HepG2 (cell line): Measurements from ENCODE around the gene PIP4K2B. TPM values are rescaled to one million over a fixed set of nuclear protein-coding genes. Genes with fewer than 3 reads are reported as not detected.

Source experiments
- ATF5 ChIP-seq: sonication (generic); formaldehyde crosslinking; IDR thresholded peaks from 2 replicates; pipeline ENCODE4 v1.4.0; 2020; ENCODE audit warnings: mild to moderate bottlenecking, low read depth, missing genetic modification reagents
- FOXP4 ChIP-seq: sonication (generic); formaldehyde crosslinking; IDR thresholded peaks from 2 replicates; pipeline ENCODE4 v1.4.0; 2020; ENCODE audit warnings: missing genetic modification reagents
- GATAD2A ChIP-seq: IDR thresholded peaks from 2 replicates; pipeline ENCODE4 v1.6.1; 2016
- KAT7 ChIP-seq: IDR thresholded peaks from 2 replicates; pipeline ENCODE4 v1.6.1; 2018; ENCODE audit warnings: borderline replicate concordance, missing compliant biosample characterization
- NAIF1 ChIP-seq: sonication (generic); formaldehyde crosslinking; IDR thresholded peaks from 2 replicates; pipeline ENCODE4 v1.5.0; 2020; ENCODE audit warnings: mild to moderate bottlenecking, missing genetic modification reagents, borderline replicate concordance
- NBN ChIP-seq: fragments of 450-650 bp; conservative IDR thresholded peaks from 2 replicates; pipeline ENCODE4 v1.6.1; 2017
- POGZ ChIP-seq: sonication (generic); formaldehyde crosslinking; IDR thresholded peaks from 2 replicates; pipeline ENCODE4 v1.4.0; 2020; ENCODE audit warnings: mild to moderate bottlenecking, missing genetic modification reagents
- POLR2G ChIP-seq: fragments of 200-400 bp; formaldehyde crosslinking; IDR thresholded peaks from 2 replicates; pipeline ENCODE4 v1.6.1; 2018; ENCODE audit warnings: mild to moderate bottlenecking, low read depth, low read length, moderate library complexity
- RFX1 ChIP-seq: fragments of 450-650 bp; IDR thresholded peaks from 2 replicates; pipeline ENCODE4 v1.6.1; 2017
- TRIM22 ChIP-seq: fragments of 450-650 bp; IDR thresholded peaks from 2 replicates; pipeline ENCODE4 v1.6.1; 2017
- ZBTB7A ChIP-seq: sonication (generic); formaldehyde crosslinking; IDR thresholded peaks from 2 replicates; pipeline ENCODE4 v1.8.0; 2022; ENCODE audit warnings: mild to moderate bottlenecking, missing genetic modification reagents
- ZFYVE20 ChIP-seq: sonication (generic); formaldehyde crosslinking; IDR thresholded peaks from 2 replicates; pipeline ENCODE4 v1.8.0; 2023; ENCODE audit warnings: low read depth, mild to moderate bottlenecking, moderate library complexity, missing genetic modification reagents, borderline replicate concordance
- ZNF234 ChIP-seq: sonication (generic); formaldehyde crosslinking; conservative IDR thresholded peaks from 2 replicates; pipeline ENCODE4 v1.5.1; 2020; ENCODE audit warnings: mild to moderate bottlenecking, missing genetic modification reagents
- ZNF34 ChIP-seq: sonication (generic); formaldehyde crosslinking; IDR thresholded peaks from 2 replicates; pipeline ENCODE4 v1.4.0; 2020; ENCODE audit warnings: mild to moderate bottlenecking, missing genetic modification reagents, borderline replicate concordance
- ZNF350 ChIP-seq: sonication (generic); formaldehyde crosslinking; IDR thresholded peaks from 2 replicates; pipeline ENCODE4 v1.4.0; 2020; ENCODE audit warnings: mild to moderate bottlenecking, low read depth, missing genetic modification reagents, borderline replicate concordance
- ZNF557 ChIP-seq: sonication (generic); formaldehyde crosslinking; IDR thresholded peaks from 2 replicates; pipeline ENCODE4 v1.4.0; 2020; ENCODE audit warnings: missing genetic modification reagents
- ZNF576 ChIP-seq: sonication (generic); formaldehyde crosslinking; IDR thresholded peaks from 2 replicates; pipeline ENCODE4 v1.4.0; 2020; ENCODE audit warnings: mild to moderate bottlenecking, missing genetic modification reagents
- ZNF598 ChIP-seq: sonication (generic); formaldehyde crosslinking; IDR thresholded peaks from 2 replicates; pipeline ENCODE4 v1.5.1; 2020; ENCODE audit warnings: mild to moderate bottlenecking, missing genetic modification reagents, borderline replicate concordance
- ZNF782 ChIP-seq: sonication (generic); formaldehyde crosslinking; IDR thresholded peaks from 2 replicates; pipeline ENCODE4 v1.4.0; 2020; ENCODE audit warnings: missing genetic modification reagents, mild to moderate bottlenecking, borderline replicate concordance
- polyA plus RNA-seq, 8 experiments: library from polyadenylated mRNA; depleted of rRNA in 3 of 8; stranded (reverse) in 7 of 8; unstranded in 1 of 8; fragments of >200 nt; fragmentation: Illumina TruSeq in 4 of 8; extraction: Trizol in 4 of 8; gene quantifications; 2 replicates each; pipeline versions ENCODE4 v1.2.1 to v1.2.3, GENCODE V29; 2011 to 2016; ENCODE audit warnings: low read depth in 4 of 8, missing spikeins in 1 of 8, mixed read lengths in 1 of 8; ENCODE audit not compliant: insufficient read depth in 1 of 8
- total RNA-seq, 5 experiments: library from RNA; depleted of rRNA; stranded (reverse); fragments of >200 nt; fragmentation: Illumina TruSeq; extraction: Trizol; gene quantifications; 2 replicates each; pipeline ENCODE4 v1.2.3, GENCODE V29; 2016; ENCODE audit warnings: low read depth in 1 of 5
- TF ChIP-seq, protein P1 (sequence below): sonication (generic); formaldehyde crosslinking; IDR thresholded peaks from 2 replicates; pipeline ENCODE4 v1.4.0; 2020; ENCODE audit warnings: missing genetic modification reagents
- TF ChIP-seq, protein P2 (sequence below): sonication (generic); formaldehyde crosslinking; IDR thresholded peaks from 2 replicates; pipeline ENCODE4 v1.5.1; 2020; ENCODE audit warnings: missing genetic modification reagents, mild to moderate bottlenecking, borderline replicate concordance

The PIP4K2B gene
- total and polyA plus RNA-seq, 2 of the 13 experiments (the other 11 are each of a cell fraction or from before 2014, with no cell fraction given), result 20.4 to 54.0 TPM

GRCh38 chr17:38730526-38731379, 68.6 kb downstream of the PIP4K2B start (continued):
- TF ChIP-seq FOXP4, result peak; percentile 37; the same call in 1 of the 2 replicates
- TF ChIP-seq ZNF576, result peak; percentile 76; the same call in 1 of the 2 replicates
- TF ChIP-seq ZNF782 (CRISPR knock-in tag), result no peak; the same call in 1 of the 2 replicates
- no peak for TF ChIP-seq POGZ
- TF ChIP-seq ATF5, result 0 out of 2 replicates have a peak, but pooled peaks have one; percentile 20
- peak; percentile 81 for TF ChIP-seq POLR2G
- TF ChIP-seq, protein P1, sequence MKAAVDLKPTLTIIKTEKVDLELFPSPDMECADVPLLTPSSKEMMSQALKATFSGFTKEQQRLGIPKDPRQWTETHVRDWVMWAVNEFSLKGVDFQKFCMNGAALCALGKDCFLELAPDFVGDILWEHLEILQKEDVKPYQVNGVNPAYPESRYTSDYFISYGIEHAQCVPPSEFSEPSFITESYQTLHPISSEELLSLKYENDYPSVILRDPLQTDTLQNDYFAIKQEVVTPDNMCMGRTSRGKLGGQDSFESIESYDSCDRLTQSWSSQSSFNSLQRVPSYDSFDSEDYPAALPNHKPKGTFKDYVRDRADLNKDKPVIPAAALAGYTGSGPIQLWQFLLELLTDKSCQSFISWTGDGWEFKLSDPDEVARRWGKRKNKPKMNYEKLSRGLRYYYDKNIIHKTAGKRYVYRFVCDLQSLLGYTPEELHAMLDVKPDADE, result no peak
- no peak for TF ChIP-seq TRIM22
- no peak for TF ChIP-seq ZNF34
- no peak for TF ChIP-seq ZNF557 (CRISPR knock-in tag)
- peak; percentile 86 for TF ChIP-seq ZNF598
- 0 out of 2 replicates have a peak, but pooled peaks have one; percentile 49 for TF ChIP-seq ZNF234 (CRISPR knock-in tag)
- TF ChIP-seq ZNF350 (CRISPR knock-in tag), result peak; percentile 76
- peak; percentile 85; the same call in 1 of the 2 replicates for TF ChIP-seq ZBTB7A (CRISPR knock-in tag)
- TF ChIP-seq KAT7 (CRISPR knock-in tag), result peak; percentile 92; the same call in 1 of the 2 replicates
- 0 out of 2 replicates have a peak, but pooled peaks have one; percentile 35 for TF ChIP-seq NAIF1 (CRISPR knock-in tag)
- TF ChIP-seq, protein P2, sequence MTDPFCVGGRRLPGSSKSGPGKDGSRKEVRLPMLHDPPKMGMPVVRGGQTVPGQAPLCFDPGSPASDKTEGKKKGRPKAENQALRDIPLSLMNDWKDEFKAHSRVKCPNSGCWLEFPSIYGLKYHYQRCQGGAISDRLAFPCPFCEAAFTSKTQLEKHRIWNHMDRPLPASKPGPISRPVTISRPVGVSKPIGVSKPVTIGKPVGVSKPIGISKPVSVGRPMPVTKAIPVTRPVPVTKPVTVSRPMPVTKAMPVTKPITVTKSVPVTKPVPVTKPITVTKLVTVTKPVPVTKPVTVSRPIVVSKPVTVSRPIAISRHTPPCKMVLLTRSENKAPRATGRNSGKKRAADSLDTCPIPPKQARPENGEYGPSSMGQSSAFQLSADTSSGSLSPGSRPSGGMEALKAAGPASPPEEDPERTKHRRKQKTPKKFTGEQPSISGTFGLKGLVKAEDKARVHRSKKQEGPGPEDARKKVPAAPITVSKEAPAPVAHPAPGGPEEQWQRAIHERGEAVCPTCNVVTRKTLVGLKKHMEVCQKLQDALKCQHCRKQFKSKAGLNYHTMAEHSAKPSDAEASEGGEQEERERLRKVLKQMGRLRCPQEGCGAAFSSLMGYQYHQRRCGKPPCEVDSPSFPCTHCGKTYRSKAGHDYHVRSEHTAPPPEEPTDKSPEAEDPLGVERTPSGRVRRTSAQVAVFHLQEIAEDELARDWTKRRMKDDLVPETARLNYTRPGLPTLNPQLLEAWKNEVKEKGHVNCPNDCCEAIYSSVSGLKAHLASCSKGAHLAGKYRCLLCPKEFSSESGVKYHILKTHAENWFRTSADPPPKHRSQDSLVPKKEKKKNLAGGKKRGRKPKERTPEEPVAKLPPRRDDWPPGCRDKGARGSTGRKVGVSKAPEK, result no peak
- TF ChIP-seq RFX1, result no peak
- TF ChIP-seq NBN, result no peak
- no peak for TF ChIP-seq ZFYVE20 (CRISPR knock-in tag)
- TF ChIP-seq GATAD2A (CRISPR knock-in tag), result peak; percentile 69
